IPS-NIHi7 (cell line): ENCODE measurements around the gene RNASET2.

Source experiments
- DNase-seq: peaks from one replicate; pipeline ENCODE4 v3.0.0; 2012; ENCODE audit warnings: mixed read lengths; ENCODE audit errors: extremely low spot score

RNASET2 gene, protein sequence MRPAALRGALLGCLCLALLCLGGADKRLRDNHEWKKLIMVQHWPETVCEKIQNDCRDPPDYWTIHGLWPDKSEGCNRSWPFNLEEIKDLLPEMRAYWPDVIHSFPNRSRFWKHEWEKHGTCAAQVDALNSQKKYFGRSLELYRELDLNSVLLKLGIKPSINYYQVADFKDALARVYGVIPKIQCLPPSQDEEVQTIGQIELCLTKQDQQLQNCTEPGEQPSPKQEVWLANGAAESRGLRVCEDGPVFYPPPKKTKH

DNA sequence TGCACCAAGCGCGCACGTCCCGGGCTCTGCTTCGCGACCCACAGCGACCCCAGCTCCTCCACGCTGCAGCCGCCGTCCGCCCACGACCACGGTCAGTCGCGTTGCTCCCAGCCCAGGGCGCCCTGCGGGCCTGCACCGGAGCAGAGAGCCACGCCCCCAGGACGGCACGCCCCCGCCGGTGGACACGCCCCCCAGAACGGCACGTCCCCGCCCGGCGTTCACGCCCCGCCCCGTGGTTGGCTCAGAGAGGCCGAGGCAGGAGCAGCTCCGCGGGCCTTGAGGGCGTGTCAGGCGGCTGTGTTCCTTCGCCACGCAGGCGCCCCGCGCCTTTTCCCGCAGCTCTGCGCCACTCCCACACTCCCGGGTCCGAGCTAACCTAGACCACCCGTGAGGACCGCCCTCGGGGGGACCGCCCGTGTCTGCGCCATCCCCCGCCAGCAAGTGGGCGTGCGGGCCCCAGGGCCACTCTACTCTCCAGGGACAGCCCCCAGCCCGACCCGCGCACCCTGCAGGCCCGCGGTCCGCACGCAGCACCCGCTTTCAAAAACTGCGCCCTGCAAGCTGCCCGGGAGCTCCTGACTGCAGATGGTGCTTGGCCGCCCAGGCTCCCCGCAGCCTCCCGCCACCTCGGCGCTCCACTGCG lies at the start of gene RNASET2:
TSS of gene RNASET2 (minus strand) at position 107 of the 643 bp plus-strand sequence. CDS start 368 bp downstream, outside the sequence.
- DNase-seq: peak; percentile 96

DNA sequence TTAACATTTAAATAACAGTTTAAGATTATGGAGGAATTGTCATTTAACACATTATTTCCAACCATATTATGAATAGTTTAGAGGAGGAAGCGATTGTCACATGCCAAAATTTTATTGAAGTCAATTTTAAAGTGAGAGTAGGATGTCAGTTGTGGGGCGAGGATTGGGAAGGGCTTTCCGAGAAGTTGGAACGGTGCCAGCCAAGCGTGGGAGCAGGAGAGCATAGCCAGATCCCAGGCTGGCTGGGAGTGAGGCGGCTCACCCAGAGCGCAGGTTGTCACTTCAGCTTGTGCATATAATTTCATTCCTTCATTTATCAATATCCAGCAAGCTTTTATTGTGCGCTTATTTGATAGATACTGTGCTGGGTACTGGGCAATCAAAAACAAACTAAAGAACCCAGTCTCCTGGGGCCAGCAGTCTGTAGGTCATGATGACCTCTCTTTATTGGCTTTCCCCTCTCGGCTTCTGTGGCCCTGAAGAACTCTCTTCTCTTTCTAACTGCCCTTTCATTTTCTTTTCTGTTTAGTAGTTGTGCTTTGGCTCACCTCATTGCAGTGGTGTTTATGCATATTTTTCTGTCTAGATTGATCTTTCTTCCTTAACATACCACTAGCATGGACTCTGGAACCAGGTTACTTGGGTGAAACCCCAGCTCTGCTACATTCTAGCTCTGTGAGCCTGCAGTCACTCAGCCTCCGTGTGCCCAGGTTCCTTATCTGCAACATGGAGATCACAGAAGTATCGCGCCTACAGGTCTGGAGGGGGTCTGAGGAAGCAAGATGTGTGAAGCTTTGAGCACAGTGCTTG lies 49.2 kb upstream of the RNASET2 start:
- DNase-seq: no peak

DNA sequence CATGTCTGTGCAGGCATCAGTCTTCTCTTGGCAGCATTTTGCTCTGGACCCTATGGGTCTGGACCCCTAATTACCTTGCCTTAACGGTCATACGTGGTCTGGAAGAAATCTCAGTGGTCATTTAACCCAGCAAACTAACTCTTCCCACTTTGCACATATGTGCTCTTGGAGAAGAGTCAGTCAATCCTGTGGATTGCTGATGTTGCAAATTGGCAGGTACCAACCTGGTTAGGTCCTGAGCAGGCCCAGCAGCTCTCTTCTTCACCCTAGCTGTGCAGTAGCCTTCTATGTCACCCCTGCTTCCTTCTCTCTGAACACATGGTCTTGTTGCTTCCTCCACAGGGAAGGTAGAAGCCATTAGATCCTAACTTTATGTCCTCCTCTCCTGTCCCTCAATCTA lies 44.4 kb upstream of the RNASET2 start:
- DNase-seq: no peak

DNA sequence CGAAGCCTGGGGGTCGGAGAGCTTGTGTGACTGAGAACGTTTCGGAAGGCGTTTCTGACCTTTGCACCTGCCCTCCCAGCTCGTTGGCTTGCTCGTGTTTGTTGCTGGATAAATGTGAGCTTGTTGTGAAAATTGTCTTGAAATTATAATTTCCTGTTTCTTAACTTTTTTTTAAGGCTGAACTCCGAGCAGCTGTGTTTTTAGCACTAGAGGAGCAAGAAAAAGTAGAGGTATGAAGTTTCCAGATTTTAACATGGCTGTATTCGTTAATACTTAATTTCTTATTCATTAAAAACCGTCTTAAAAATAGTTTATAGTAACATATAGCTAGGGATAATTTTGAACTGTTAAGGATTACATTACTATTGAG lies 43.5 kb upstream of the RNASET2 start:
- no peak for DNase-seq

DNA sequence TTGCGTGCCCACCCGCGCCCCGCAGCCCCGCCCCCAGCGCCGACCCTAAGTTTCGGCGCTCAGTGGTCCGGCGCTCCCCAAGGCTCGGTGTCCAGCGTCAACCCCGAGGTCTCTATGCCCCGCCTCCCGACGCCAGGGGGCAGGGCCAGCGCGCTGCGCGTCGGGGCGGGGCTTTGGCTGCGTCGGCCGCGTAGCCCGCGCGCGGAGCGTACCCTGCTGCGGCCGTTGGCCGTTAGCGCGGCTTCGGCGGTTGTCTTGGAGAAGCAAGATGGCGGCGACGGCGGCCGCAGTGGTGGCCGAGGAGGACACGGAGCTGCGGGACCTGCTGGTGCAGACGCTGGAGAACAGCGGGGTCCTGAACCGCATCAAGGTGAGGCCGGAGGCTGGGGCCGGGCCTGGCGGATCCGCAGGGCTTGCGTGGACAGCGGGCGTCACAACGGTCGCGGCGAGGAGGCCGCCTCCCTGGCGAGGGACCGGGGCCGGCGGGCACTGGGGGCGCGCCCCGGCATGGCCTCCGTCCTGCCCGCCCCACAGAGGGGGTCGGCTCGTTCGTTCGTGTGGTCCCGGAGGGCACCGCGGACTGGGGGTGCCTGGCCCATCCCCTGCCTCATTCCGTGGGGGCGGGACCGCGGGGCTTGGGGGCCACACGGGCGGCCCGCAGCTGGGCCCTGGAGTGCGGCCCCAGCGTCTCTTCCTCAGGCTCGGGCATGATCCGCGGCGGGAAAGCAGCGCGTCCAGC lies 43.0 kb upstream of the RNASET2 start, which contains the start of gene CEP43:
TSS of gene CEP43 (plus strand) at position 253 of the 739 bp plus-strand sequence. CDS start at position 269, 16 bp downstream.
- DNase-seq: peak; percentile 98

DNA sequence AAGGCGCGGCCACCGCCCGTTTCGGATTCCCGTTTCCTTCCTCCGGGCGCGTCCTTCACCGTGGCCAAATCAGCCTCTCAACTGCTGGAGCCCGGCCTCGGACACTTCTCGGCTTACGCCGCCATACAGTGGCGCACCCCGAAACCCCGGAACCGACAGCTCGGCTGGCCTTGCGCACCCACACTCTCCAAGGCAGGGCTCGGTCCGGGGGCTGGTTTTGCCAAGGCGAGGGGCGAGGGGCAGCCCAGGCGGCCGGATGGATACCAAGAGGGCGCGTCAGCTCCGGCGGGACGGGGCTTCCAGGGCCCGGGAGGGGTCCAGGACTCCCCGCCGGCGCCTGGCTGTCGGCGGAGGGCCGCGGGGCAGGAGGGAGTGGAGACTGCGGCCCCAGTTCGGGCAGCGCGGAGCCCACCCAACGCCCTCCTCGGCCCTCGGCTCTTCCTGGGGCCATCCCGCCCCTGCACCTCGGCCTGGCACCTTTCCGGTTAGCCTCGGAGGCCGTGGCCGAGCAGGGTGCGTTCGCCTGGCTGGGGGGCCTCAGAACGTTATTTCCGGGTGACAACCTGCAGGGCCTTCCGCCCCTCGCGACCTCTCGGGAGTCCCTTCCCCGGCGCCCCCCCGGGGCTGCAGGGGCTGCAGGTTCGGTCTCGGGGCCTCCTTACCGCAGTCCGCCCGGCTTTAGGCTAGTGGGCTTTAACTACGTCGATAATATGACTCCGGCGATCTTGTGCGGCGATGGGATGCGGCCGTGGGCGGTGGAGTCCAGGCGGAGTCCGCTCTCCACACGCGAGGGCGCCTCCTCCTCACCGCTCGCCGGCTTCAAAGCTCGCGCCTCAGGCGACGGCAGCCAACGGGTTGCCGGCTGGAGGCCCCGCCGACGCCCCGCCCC lies 42.1 kb upstream of the RNASET2 start:
- peak; percentile 24 for DNase-seq

DNA sequence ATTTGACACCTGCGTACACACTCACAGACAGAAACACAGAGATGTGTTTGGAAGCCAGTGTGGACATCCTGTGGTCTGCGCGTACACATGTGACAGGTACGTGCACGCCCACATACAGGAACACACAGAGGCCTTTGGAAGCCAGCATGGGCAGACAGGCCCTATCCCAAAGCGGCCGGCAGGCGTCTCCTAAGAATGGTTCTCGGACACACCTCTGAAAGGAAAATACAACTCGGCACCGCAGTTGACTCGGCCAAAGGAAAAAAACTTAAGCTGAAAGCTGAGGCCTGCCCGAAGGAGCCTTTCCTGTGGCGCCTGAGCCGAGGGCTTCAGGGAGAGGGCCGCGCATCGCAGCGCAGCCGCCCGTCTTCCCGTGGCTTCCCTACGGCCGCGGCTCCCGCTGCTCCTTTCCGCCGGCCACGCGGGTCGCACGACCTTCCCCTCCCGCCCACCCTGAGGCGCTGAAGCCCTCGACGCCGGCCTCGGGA lies 41.5 kb upstream of the RNASET2 start:
- peak; percentile 58 for DNase-seq

DNA sequence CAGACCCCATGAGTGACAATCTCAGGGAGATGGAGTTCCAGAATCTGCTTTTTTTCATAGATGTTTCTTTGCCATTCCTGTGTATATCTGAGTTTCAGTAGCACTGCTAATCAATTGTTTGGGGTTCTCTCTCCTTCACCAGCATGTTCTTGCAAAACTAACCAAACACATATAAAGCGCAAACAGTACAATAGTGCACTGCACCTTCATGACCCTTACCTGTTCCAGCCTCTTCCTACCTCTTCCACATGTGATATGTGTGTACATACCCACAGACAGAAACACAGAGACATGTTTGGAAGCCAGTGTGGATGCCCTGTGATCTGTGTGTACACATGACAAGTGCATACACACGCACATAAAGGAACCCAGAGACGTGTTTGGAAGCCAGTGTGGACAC lies 41.0 kb upstream of the RNASET2 start:
- no peak for DNase-seq

DNA sequence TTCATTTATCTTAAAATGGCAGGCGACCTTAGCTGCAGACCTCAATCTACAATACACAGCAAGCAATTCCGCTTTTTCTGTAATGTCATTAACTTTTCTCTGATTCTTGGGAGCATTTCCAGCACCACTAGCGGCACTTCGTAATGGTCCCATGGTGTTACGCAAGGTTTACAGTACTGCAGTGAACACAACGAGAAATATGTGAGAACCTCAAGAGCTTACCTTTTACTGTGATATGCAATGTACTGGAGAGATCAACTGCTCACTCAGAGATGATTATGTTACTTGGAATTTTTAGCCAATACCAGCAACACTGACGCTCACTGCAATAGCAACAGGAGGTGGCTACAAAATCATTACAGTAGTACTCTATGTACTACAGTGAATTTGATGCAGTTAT lies 40.1 kb upstream of the RNASET2 start:
- no peak for DNase-seq

DNA sequence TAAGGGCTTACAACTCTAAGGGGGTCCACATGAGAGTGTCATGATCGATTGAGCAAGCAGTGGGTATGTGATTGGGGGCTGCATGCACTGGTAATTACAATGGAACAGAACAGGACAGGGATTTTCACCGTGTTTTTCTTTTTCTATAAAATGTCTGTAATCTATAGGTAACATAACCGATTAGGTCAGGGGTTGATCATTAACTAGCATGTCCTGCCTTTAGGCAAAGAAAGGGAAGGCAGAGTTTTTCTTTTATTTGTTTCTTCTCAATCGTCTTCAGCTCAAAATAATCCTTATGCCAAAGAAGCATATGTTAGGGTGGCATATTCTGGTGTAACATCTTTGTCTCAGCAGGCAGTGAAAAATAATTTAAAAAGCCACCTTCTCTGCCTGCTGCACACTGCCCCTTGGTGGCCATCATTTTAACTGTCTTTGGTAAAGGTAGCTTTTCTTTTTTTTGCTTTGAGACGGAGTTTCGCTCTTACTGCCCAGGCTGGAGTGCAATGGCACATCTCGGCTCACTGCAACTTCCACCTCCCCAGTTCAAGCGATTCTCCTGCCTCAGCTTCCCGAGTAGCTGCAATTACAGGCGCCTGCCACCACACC lies 33.2 kb upstream of the RNASET2 start:
- DNase-seq: peak; percentile 18

DNA sequence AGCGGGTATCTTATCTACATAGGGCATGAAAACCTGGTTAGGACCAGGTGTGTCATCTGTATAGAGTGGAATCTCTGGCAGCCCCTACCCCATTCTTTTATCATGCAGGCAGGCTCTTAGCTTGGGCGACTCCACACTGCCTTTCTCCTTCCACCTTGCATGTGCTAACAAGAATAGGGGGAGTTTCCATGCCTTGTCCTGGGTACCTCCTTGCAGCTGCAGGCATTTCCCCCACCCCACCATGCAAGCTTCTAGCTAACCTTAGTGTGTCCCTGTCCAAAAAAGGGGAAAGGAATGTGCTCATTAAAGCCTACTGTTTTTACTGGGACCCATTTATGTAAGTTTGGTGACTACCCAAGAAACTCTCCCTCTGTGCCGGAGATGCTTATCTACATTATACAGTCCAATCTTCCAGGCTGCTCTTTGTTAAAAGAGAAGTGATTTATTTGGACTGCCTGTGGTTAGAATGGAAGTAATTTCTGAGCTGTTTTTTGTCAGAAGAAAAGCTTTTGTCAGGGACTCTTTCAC lies 32.4 kb upstream of the RNASET2 start:
- peak; percentile 16 for DNase-seq

DNA sequence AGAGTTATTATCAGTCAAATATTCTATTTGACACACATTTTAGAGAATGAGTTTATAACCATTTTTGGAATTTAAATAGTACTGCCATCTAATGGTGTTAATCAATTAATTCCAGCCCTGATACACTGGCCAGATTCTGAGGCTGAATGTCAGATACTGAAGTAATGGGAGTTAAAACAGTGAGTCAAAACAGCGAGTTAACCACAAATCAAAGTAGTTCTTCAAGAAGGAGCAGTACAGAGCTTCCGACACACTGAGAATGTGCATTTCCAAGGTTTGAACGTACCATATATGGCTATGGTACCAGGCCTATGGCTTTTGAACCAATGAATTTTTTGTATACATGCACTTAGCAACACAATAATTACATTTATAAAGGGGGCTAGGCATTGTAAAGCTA lies 31.6 kb upstream of the RNASET2 start:
- no peak for DNase-seq

DNA sequence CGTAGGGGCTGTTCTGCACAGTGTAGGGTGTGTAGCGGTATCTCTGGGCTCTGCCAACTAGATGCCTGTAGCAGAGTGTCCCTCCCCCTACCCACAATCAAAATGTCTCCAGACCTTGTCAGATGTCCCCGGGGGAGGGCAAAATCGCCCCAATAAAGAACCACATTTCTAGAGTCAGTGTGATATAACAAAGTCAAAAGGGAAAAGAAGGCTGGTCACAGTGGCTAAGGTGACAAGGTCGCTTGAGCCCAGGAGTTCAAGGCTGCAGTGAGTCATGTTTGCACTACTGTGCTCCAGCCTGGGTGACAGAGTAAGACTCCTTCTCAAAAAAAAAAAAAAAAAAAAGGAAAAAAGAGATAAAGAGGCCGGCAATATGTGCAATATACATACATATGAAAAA lies 31.1 kb upstream of the RNASET2 start:
- DNase-seq: no peak

DNA sequence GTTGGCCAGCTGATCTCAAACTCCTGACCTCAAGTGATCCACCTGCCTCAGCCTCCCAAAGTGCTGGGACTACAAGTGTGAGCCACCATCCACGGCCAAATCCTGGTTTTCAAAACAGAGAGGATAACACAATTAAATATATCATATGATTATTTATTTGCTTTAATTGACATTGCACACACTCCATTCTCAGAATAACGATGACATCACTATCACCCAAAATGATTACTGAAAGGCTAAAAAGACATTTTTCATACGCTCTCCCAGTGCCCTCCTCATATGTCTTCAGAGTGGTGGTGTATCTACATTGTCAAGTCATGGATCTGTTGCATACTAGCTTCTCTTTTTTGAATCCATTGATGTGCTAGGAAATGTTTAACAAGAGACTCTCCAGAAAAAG lies 24.4 kb upstream of the RNASET2 start:
- DNase-seq: no peak

DNA sequence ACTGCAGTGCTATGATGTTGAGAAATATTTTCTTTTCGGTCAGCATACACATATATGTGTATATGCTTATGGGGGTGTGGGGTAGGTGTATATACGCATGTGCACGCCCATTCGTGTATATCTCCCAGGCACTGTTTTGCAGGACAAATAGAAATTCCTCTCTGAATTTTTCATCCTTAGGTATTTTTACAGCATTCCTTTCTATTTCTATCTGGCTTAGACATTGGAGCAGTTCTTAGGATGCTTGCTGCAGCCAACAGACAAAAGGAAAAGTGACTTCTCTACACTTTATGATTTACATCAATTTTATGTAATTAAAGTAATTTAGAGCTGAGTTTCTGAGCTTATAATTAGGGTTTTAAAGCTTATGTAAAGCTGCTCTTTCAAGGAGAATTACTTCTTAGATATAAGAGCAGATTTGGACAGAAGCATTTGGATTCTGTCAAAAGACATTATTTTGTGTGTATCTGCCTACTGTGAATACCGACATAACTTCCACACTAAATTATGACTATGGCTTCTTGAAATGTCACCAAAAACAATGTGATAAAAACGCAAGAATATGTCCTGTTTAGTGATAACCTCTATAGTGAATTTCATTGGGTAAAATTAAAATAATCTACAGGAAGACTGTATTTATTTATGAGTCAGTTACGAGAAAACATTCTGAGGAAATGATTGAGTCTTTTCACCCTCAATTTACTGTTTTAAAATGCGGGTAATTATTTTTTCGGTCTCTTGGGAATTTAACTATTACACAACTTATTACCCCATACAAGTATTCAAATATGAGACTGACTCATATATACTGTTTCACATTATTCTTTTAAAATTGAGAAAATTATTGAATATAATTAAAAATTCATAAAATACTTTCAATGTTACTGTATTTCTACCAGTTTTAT lies 21.5 kb upstream of the RNASET2 start:
- no peak for DNase-seq

DNA sequence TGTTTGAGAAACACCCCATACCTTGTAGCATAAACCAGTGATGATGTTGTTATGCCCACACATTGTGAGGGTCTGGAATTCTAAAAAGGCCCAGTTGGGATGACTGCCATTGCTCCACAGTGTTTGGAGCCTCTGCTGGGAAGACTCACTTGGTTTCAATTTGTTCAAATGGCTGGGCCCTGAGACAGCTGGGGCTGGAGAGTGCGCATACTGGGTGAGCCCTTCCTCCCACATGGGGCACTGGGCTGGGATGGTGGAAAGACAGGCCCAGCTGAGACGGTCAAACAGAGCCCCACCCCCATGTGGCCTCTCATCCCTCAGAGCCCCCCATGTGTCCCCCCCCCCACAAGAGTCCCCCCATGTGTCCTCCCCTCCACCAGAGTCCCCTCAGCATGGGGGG lies 20.3 kb upstream of the RNASET2 start:
- no peak for DNase-seq

DNA sequence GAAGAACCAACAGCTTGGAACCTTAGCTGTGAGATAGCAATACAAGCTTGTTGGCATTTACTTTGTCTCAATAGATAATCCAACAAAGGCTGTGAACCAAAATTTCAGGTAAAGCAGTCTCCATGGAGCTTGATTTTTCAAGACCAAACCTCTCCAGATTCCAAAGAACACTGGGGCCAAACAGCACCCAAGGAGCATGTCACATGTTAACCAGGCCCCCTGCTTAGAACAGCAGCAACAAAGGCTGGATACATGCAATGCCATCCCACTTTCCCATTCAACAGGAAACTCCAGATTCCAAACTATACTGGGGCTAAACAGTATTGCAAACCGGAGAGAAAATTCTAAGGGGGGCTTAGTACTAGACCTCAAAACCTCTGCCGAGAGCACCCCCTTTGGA lies 15.8 kb upstream of the RNASET2 start:
- no peak for DNase-seq

DNA sequence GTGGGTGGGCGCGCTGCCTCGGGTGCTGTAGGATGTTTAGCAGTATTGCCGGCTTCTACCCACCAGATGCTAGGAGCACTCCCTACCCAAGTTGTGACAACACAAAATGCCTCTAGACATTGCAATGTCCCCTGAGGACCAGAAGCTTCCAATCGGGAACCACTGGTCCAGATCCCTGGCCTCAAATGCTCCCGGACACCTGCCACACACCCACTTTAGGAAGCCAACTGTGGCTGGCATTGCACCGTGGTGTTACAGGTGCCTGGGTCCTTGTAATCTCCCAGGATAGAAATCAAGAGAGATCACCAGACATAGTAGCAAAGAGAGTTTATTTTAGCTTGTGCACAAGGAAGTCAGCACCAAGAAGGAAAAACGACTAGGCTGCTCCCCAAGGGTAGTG lies 14.9 kb upstream of the RNASET2 start:
- DNase-seq: no peak

DNA sequence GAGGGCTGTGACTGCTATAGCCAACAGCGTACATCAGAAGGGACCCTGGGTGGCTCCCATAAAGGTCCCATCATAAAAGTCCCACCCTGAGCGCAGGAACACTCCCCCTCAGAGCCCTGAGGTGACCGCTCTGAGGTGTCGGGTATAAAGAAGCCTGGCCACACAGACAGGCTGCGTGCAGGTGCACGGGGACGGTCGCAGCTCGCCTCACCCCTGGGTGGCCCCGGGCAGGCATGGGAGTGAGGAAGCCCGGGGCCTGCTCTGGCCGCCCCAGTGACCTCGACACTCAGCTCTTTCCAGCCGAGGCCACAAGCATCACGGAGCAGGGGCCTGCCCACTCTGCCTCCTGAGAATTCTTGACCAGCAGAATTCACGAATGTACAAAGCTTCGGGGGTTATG lies 14.4 kb upstream of the RNASET2 start:
- DNase-seq: no peak
